ENCODE data around the gene PPP2R3C. TPM values are rescaled to one million over a fixed set of nuclear protein-coding genes. Genes with fewer than 3 reads are reported as not detected.
"Not testable (repeated sequence)": the region's sequence is repeated elsewhere in the genome, so short reads cannot be mapped to it uniquely, and the experiment has no call there.

Gene PPP2R3C
- total RNA-seq, 1 experiment from 2014 or later, result 57.6 TPM

DNA sequence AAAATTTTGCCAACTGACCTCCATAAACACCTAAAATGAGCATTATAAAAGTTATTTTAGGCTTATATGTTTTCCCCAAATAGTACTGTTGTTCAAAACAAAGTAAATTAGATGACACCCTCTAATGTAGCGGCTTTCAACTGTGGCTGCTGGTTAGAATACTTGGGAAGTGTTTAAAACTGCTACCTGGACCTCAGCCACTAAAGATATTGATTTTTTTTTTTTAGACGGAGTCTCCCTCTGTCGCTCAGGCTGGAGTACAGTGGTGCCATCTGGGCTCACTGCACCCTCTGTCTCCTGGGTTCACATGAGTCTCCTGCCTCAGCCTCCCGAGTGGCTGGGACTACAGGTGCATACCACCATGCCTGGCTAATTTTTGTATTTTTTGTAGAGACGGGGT, 16.8 kb upstream of the PPP2R3C start:
- in situ Hi-C loops (cut with HindIII; ENCODE audit: low pct_unique_long_range_greater_than_20kb, low sequenced_read_pairs), result no loop called here
- no peak for DNase-seq (ENCODE audit: low read depth, low spot score)

- peak; percentile 92 for DNase-seq (ENCODE audit: low read depth, low spot score)
- in situ Hi-C loops (cut with HindIII; ENCODE audit: low pct_unique_long_range_greater_than_20kb, low sequenced_read_pairs), result no loop called here
Observed at GRCh38 chr14:35134329-35135123, 12.7 kb upstream of the PPP2R3C start.

- DNase-seq (ENCODE audit: low read depth, low spot score), result peak; percentile 47
- in situ Hi-C loops (cut with HindIII; ENCODE audit: low pct_unique_long_range_greater_than_20kb, low sequenced_read_pairs), result no loop called here
Observed at GRCh38 chr14:35133542-35134328, 11.9 kb upstream of the PPP2R3C start.

DNA sequence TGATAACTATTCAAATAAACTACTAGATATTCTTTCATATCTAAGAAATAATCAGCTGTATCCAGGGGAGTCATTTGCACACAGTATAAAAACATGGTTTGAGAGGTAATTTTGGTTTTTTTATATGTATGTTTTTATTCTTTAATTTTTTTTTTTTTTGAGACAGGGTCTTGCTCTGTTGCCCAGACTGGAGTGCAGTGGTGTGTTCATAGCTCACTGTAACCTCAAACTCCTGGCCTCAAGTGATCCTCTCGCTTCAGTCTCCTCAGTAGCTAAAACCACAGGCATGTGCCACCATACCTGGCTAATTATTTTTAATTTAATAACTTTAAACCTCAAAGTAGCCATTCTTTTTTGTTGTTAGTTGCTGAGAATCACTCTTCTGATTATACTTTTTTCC, 2.3 kb upstream of the PPP2R3C start:
- no peak for DNase-seq (ENCODE audit: low read depth, low spot score)
- in situ Hi-C loops (cut with HindIII; ENCODE audit: low pct_unique_long_range_greater_than_20kb, low sequenced_read_pairs), result no loop called here

- DNase-seq (ENCODE audit: low read depth, low spot score), result no peak
- in situ Hi-C loops (cut with HindIII; ENCODE audit: low pct_unique_long_range_greater_than_20kb, low sequenced_read_pairs), result no loop called here
Observed at GRCh38 chr14:35123388-35123703, 1.6 kb upstream of the PPP2R3C start.

GRCh38 chr14:35122696-35123387, 1.1 kb upstream of the PPP2R3C start:
- in situ Hi-C loops (cut with HindIII; ENCODE audit: low pct_unique_long_range_greater_than_20kb, low sequenced_read_pairs), result no loop called here
- DNase-seq (ENCODE audit: low read depth, low spot score), result peak; percentile 28

- no peak for DNase-seq (ENCODE audit: low read depth, low spot score)
- in situ Hi-C loops (cut with HindIII; ENCODE audit: low pct_unique_long_range_greater_than_20kb, low sequenced_read_pairs), result no loop called here
Observed at GRCh38 chr14:35121026-35121886, 534 bp downstream of the PPP2R3C start.

- no peak for DNase-seq (ENCODE audit: low read depth, low spot score)
- in situ Hi-C loops (cut with HindIII; ENCODE audit: low pct_unique_long_range_greater_than_20kb, low sequenced_read_pairs), result no loop called here
Observed at GRCh38 chr14:35117112-35117511, 4.7 kb downstream of the PPP2R3C start.

DNA sequence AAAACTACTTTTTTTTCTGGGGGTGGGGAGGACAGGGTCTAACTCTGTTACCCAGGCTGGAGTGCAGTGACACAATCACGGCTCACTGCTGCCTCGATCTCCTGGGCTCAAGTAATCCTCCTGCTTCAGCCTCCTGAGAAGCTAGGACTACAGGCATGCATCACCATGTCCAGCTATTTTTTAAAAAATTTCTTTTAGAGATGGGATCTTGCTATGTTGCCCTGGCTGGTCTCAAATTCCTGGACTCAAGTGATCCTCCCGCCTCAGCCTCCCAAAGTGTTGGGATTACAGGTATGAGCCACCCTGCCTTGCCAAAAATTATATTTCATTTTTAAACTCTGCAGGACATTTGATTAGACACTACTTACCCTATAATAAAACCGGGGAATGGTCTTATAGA, 5.5 kb downstream of the PPP2R3C start:
- DNase-seq (ENCODE audit: low read depth, low spot score), result no peak
- in situ Hi-C loops (cut with HindIII; ENCODE audit: low pct_unique_long_range_greater_than_20kb, low sequenced_read_pairs), result no loop called here

DNA sequence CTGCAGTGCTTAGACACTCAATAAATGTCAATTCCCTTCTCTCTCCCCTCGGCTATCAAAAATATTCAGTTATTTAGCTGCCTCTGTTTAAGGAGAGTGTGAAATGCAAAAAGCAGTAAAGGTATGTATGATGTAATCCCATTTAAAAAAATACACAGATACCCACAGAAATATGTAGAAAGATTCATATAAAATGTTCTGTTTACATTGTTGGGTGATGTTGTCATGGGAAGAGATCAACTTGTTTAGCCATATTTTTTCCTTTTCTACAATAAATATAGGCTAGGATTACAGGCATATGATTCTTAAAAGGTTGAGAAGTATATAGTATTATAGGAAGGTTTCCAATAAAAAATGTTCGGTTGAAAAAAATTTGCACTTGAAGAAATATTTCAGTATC, 7.8 kb downstream of the PPP2R3C start:
- in situ Hi-C loops (cut with HindIII; ENCODE audit: low pct_unique_long_range_greater_than_20kb, low sequenced_read_pairs), result no loop called here

GRCh38 chr14:35113308-35113950, 8.4 kb downstream of the PPP2R3C start:
- in situ Hi-C loops (cut with HindIII; ENCODE audit: low pct_unique_long_range_greater_than_20kb, low sequenced_read_pairs), result no loop called here
- DNase-seq (ENCODE audit: low read depth, low spot score), result no peak

More for the DNA sequence above, 7.8 kb downstream of the PPP2R3C start:
- no peak for DNase-seq (ENCODE audit: low read depth, low spot score)

GRCh38 chr14:35112641-35113040, 9.1 kb downstream of the PPP2R3C start:
- in situ Hi-C loops (cut with HindIII; ENCODE audit: low pct_unique_long_range_greater_than_20kb, low sequenced_read_pairs), result no loop called here
- no peak for DNase-seq (ENCODE audit: low read depth, low spot score)

GRCh38 chr14:35107866-35108265, 13.9 kb downstream of the PPP2R3C start:
- no peak for DNase-seq (ENCODE audit: low read depth, low spot score)
- in situ Hi-C loops (cut with HindIII; ENCODE audit: low pct_unique_long_range_greater_than_20kb, low sequenced_read_pairs), result no loop called here

GRCh38 chr14:35094645-35095044, 27.1 kb downstream of the PPP2R3C start:
- in situ Hi-C loops (cut with HindIII; ENCODE audit: low pct_unique_long_range_greater_than_20kb, low sequenced_read_pairs), result not testable (repeated sequence)

GRCh38 chr14:35088514-35088913, 33.3 kb downstream of the PPP2R3C start:
- in situ Hi-C loops (cut with HindIII; ENCODE audit: low pct_unique_long_range_greater_than_20kb, low sequenced_read_pairs), result no loop called here
- DNase-seq (ENCODE audit: low read depth, low spot score), result no peak

More at GRCh38 chr14:35094645-35095044, 27.1 kb downstream of the PPP2R3C start:
- DNase-seq (ENCODE audit: low read depth, low spot score), result not testable (repeated sequence)

- peak; percentile 78 for DNase-seq (ENCODE audit: low read depth, low spot score)
- in situ Hi-C loops (cut with HindIII; ENCODE audit: low pct_unique_long_range_greater_than_20kb, low sequenced_read_pairs), result no loop called here
Observed at GRCh38 chr14:35085441-35085840, 36.3 kb downstream of the PPP2R3C start.

DNA sequence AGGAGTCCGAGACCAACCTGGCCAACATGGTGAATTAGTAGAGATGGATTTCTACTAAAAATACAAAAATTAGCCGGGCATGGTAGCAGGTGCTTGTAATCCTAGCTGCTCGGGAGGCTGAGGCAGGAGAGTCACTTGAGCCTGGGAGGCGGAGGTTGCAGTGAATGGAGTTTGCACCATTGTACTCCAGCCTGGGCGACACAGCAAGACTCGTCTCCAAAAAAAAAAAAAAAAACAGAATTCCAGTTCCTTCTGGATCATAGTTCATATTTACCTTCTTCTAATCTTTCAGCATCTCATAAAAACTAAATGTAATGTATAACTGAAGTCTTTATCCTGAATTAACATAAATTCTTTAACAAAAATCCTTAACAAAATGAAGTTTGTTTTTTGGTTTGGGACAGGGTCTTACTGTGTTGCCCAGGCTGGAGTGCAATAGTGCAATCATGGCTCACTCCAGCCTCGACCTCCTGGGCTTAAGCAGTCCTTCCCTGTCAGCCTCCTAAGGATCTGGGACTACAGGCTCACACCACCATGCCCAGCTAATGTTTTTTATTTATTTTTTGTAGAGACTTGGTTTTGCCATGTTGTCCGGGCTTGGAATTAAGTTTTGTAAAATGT, 38.1 kb downstream of the PPP2R3C start:
- in situ Hi-C loops (cut with HindIII; ENCODE audit: low pct_unique_long_range_greater_than_20kb, low sequenced_read_pairs), result no loop called here
- DNase-seq (ENCODE audit: low read depth, low spot score), result no peak
